ENCODE measurements around the gene MEG3.

MEG3 gene

GRCh38 chr14:100905166-100905565 is 79.2 kb downstream of the MEG3 start:
- TF ChIP-seq, protein P1, sequence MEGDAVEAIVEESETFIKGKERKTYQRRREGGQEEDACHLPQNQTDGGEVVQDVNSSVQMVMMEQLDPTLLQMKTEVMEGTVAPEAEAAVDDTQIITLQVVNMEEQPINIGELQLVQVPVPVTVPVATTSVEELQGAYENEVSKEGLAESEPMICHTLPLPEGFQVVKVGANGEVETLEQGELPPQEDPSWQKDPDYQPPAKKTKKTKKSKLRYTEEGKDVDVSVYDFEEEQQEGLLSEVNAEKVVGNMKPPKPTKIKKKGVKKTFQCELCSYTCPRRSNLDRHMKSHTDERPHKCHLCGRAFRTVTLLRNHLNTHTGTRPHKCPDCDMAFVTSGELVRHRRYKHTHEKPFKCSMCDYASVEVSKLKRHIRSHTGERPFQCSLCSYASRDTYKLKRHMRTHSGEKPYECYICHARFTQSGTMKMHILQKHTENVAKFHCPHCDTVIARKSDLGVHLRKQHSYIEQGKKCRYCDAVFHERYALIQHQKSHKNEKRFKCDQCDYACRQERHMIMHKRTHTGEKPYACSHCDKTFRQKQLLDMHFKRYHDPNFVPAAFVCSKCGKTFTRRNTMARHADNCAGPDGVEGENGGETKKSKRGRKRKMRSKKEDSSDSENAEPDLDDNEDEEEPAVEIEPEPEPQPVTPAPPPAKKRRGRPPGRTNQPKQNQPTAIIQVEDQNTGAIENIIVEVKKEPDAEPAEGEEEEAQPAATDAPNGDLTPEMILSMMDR (IDR thresholded peaks at IDR 0.05; ENCODE audit: insufficient read depth, missing control alignments): no peak
- FAIRE-seq: no peak
- DNase-seq (ENCODE audit: insufficient read length, low spot score): no peak

DNA sequence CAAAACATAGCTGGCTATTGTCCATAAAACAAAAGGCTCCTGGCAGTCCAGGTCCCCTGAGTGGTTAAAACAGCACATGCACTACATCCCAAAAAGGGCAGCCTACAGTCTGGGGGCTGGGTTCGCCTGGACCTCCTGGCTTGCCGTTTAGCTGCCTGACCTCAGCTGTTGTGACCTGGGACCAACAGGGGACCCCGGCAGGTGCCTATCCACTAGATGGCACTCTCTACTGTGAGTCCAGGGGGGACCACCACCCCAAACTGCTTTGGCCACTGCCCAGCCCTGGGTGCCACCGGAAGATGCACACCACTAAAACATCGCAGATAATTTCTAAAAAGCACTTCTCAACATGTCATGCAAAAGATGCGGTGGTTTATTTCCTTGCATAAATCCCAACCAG is 80.5 kb downstream of the MEG3 start:
- TF ChIP-seq, protein P1 (IDR thresholded peaks at IDR 0.05; ENCODE audit: insufficient read depth, missing control alignments): no peak
- DNase-seq (ENCODE audit: insufficient read length, low spot score) (no peak), FAIRE-seq (no peak)

- no peak for DNase-seq (ENCODE audit: insufficient read length, low spot score)
- no peak for FAIRE-seq
These were observed 81.3 kb downstream of the MEG3 start for GRCh38 chr14:100907240-100907639.

DNA sequence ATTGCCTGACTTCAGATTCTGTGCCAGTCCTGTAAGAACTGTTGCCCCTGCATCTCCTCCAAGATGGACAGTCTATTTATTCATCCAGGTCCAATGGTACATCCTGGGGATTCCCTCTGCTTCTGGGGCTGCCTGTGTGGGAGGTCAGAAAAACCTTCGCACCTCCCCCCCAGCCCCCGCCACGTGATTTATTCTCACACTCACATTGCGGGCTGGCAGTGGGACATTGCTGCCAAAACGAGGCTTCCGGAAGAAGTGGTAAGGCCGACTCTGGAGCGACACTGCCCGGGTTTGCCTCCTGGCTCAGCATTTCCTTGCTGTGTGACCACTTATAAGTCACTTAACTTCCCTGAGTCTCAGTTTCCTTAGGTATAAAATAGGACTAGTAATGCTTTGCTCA is 83.5 kb downstream of the MEG3 start:
- FAIRE-seq (no peak), DNase-seq (ENCODE audit: insufficient read length, low spot score) (no peak)
- TF ChIP-seq, protein P1 (IDR thresholded peaks at IDR 0.05; ENCODE audit: insufficient read depth, missing control alignments): no peak

More at GRCh38 chr14:100907240-100907639, 81.3 kb downstream of the MEG3 start:
- TF ChIP-seq, protein P1 (IDR thresholded peaks at IDR 0.05; ENCODE audit: insufficient read depth, missing control alignments): no peak

All from D721Med (cell line).